ENCODE measurements around the gene PSMD6. TPM values are rescaled to one million over a fixed set of nuclear protein-coding genes. Genes with fewer than 3 reads are reported as not detected.

PSMD6 gene
- total RNA-seq, 2 experiments from 2014 or later: 119 to 126 TPM

- Mint-ChIP-seq H3K27me3 (no peaks in the 10 kb centered on the region), H3K4me3 (no peak overlapping the region), H3K27ac (peak overlapping the region; percentile 83), H3K36me3 (ENCODE audit: low read depth) (peaks cover 96% of the 10 kb centered on the region), H3K9me3 (no peaks in the 10 kb centered on the region), H3K4me1 (ENCODE audit: low read depth) (peaks cover 68% of the 10 kb centered on the region)
- POLR2A ChIA-PET: interaction anchor here (0.9 to 7.5 kb wide), 3 partner anchors 11 to 39 kb away, joined by 3 to 39 read pairs (median 24); no protein-coding TSS in a partner anchor
- H3K4me3 ChIP-seq (ENCODE audit: low read length): no peak overlapping the region
- H3K4me1 ChIP-seq (ENCODE audit: insufficient read depth, low read length): peaks cover 16% of the 10 kb centered on the region
- intact Hi-C loops (cut with DNase I, micrococcal nuclease): no loop called here
- H3K27ac ChIP-seq (ENCODE audit: low read depth in 1 of 2, low read length in 2 of 2): no peak overlapping the region
- ATAC-seq (ENCODE audit: poor library complexity): no peak
- DNase-seq: no peak
- no peaks in the 10 kb centered on the region for H3K27me3 ChIP-seq (ENCODE audit: control insufficient read depth in 1 of 2, insufficient read depth in 2 of 2, low read length in 2 of 2)
- no peak for TF ChIP-seq CTCF (IDR thresholded peaks at IDR 0.05)
- no peaks in the 10 kb centered on the region for H3K9me3 ChIP-seq (ENCODE audit: control insufficient read depth in 1 of 2, insufficient read depth in 1 of 2, low read length in 2 of 2)
- peaks cover 100% of the 10 kb centered on the region for H3K36me3 ChIP-seq (ENCODE audit: insufficient read depth, low read length)
- CTCF ChIA-PET: interaction anchor here (1.2 to 2.6 kb wide), 2 partner anchors 28 to 33 kb away, joined by 3 to 8 read pairs; partner anchors contain the start of gene PSMD6
Measured at GRCh38 chr3:63990204-63990603, 33.1 kb downstream of the PSMD6 start.

- peaks cover 70% of the 10 kb centered on the region for H3K4me1 Mint-ChIP-seq (ENCODE audit: low read depth)
Measured at GRCh38 chr3:63988943-63989342, 34.4 kb downstream of the PSMD6 start.

GRCh38 chr3:63986831-63987230 lies 36.5 kb downstream of the PSMD6 start:
- H3K27me3 ChIP-seq (ENCODE audit: control insufficient read depth in 1 of 2, insufficient read depth in 2 of 2, low read length in 2 of 2): no peaks in the 10 kb centered on the region
- Mint-ChIP-seq H3K9me3 (no peaks in the 10 kb centered on the region), H3K4me3 (no peak overlapping the region), H3K27ac (peak overlapping the region; percentile 71), H3K4me1 (ENCODE audit: low read depth) (peaks cover 69% of the 10 kb centered on the region), H3K36me3 (ENCODE audit: low read depth) (peaks cover 98% of the 10 kb centered on the region), H3K27me3 (no peaks in the 10 kb centered on the region)
- ATAC-seq (ENCODE audit: poor library complexity) (no peak), DNase-seq (no peak)
- no peak overlapping the region for H3K4me3 ChIP-seq (ENCODE audit: low read length)
- intact Hi-C loops (cut with DNase I, micrococcal nuclease): no loop called here
- peaks cover 100% of the 10 kb centered on the region for H3K36me3 ChIP-seq (ENCODE audit: insufficient read depth, low read length)
- ChIA-PET POLR2A (interaction anchor here (2.4 kb wide), 1 partner anchor 19 kb away, joined by 10 read pairs; no protein-coding TSS in a partner anchor), CTCF (interaction anchor here (1.5 kb wide), 1 partner anchor 25 kb away, joined by 5 read pairs; no protein-coding TSS in a partner anchor)
- H3K9me3 ChIP-seq (ENCODE audit: control insufficient read depth in 1 of 2, insufficient read depth in 1 of 2, low read length in 2 of 2): no peaks in the 10 kb centered on the region
- TF ChIP-seq CTCF (IDR thresholded peaks at IDR 0.05): no peak
- H3K4me1 ChIP-seq (ENCODE audit: insufficient read depth, low read length): peaks cover 13% of the 10 kb centered on the region
- H3K27ac ChIP-seq (ENCODE audit: low read depth in 1 of 2, low read length in 2 of 2): no peak overlapping the region

More at GRCh38 chr3:63988943-63989342, 34.4 kb downstream of the PSMD6 start:
- H3K4me3 ChIP-seq (ENCODE audit: low read length): no peak overlapping the region
- CTCF ChIA-PET: no interaction called here
- H3K27ac ChIP-seq (ENCODE audit: low read depth in 1 of 2, low read length in 2 of 2): no peak overlapping the region
- DNase-seq (no peak), ATAC-seq (ENCODE audit: poor library complexity) (no peak)
- no peaks in the 10 kb centered on the region for H3K9me3 ChIP-seq (ENCODE audit: control insufficient read depth in 1 of 2, insufficient read depth in 1 of 2, low read length in 2 of 2)
- TF ChIP-seq CTCF (IDR thresholded peaks at IDR 0.05): no peak
- POLR2A ChIA-PET: no interaction called here
- no peaks in the 10 kb centered on the region for H3K27me3 ChIP-seq (ENCODE audit: control insufficient read depth in 1 of 2, insufficient read depth in 2 of 2, low read length in 2 of 2)
- peaks cover 100% of the 10 kb centered on the region for H3K36me3 ChIP-seq (ENCODE audit: insufficient read depth, low read length)
- H3K27ac Mint-ChIP-seq: peak overlapping the region; percentile 71
- peaks cover 9% of the 10 kb centered on the region for H3K4me1 ChIP-seq (ENCODE audit: insufficient read depth, low read length)
- intact Hi-C loops (cut with DNase I, micrococcal nuclease): no loop called here
- H3K4me3 Mint-ChIP-seq: no peak overlapping the region
- peaks cover 99% of the 10 kb centered on the region for H3K36me3 Mint-ChIP-seq (ENCODE audit: low read depth)
- H3K27me3 Mint-ChIP-seq: no peaks in the 10 kb centered on the region
- H3K9me3 Mint-ChIP-seq: no peaks in the 10 kb centered on the region

Data from CD4-positive, alpha-beta T cell (primary cell).